ENCODE data around the gene PRSS22.

- TF ChIP-seq CTCF (IDR thresholded peaks at IDR 0.05), result no peak
- TF ChIP-seq POLR2AphosphoS5 (IDR thresholded peaks at IDR 0.05), result no peak
- TF ChIP-seq POLR2A (IDR thresholded peaks at IDR 0.05), result no peak
- TF ChIP-seq EP300 (IDR thresholded peaks at IDR 0.05; ENCODE audit: low read depth), result no peak
These were observed 54.3 kb downstream of the PRSS22 start for GRCh38 chr16:2803545-2804195.
